ENCODE data around the gene FBXW11.

GRCh38 chr5:171914726-171915338 is 91.6 kb downstream of the FBXW11 start:
- TF ChIP-seq CTCF (IDR thresholded peaks at IDR 0.05) (no peak), POLR2A (IDR thresholded peaks at IDR 0.05) (no peak)

Measured in body of pancreas (tissue), 4 donors.